ENCODE results near the gene HOXA13. TPM values are rescaled to one million over a fixed set of nuclear protein-coding genes. Genes with fewer than 3 reads are reported as not detected.
A peak's percentile ranks its signal among the peaks of the same experiment; 100 is the strongest.

Gene HOXA13
- total RNA-seq, 1 donor from 2014 or later, result not detected

- peak overlapping the region; percentile 74 for H3K4me3 ChIP-seq (ENCODE audit: low read depth, low read length)
- TF ChIP-seq CTCF (conservative IDR thresholded peaks at IDR 0.05; ENCODE audit: low read depth, low read length), result no peak
- no peak for DNase-seq (ENCODE audit: low read depth)
These were observed 44.7 kb downstream of the HOXA13 start for GRCh38 chr7:27154901-27155815.

GRCh38 chr7:27154369-27154768, 45.5 kb downstream of the HOXA13 start:
- no peak for DNase-seq (ENCODE audit: low read depth)
- TF ChIP-seq CTCF (conservative IDR thresholded peaks at IDR 0.05; ENCODE audit: low read depth, low read length), result no peak
- H3K4me3 ChIP-seq (ENCODE audit: low read depth, low read length), result peak overlapping the region; percentile 74

- peak overlapping the region; percentile 75 for H3K4me3 ChIP-seq (ENCODE audit: low read depth, low read length)
- no peak for TF ChIP-seq CTCF (conservative IDR thresholded peaks at IDR 0.05; ENCODE audit: low read depth, low read length)
- no peak for DNase-seq (ENCODE audit: low read depth)
These were observed 46.4 kb downstream of the HOXA13 start for GRCh38 chr7:27153526-27153925.

GRCh38 chr7:27152816-27153442, 47.0 kb downstream of the HOXA13 start:
- no peak for TF ChIP-seq CTCF (conservative IDR thresholded peaks at IDR 0.05; ENCODE audit: low read depth, low read length)
- H3K4me3 ChIP-seq (ENCODE audit: low read depth, low read length), result peak overlapping the region; percentile 75
- DNase-seq (ENCODE audit: low read depth), result no peak

GRCh38 chr7:27151931-27152815, 47.7 kb downstream of the HOXA13 start, which contains the start of gene HOXA3:
TSS of gene HOXA3 (minus strand) at chr7:27152583. CDS start at chr7:27110640, 41,943 bp downstream.
- DNase-seq (ENCODE audit: low read depth), result no peak
- peak within 1 kb of the TSS; percentile 75 for H3K4me3 ChIP-seq (ENCODE audit: low read depth, low read length)
- no peak for TF ChIP-seq CTCF (conservative IDR thresholded peaks at IDR 0.05; ENCODE audit: low read depth, low read length)

- peak overlapping the region; percentile 75 for H3K4me3 ChIP-seq (ENCODE audit: low read depth, low read length)
These were observed 48.5 kb downstream of the HOXA13 start for GRCh38 chr7:27151341-27151930.

More at GRCh38 chr7:27151341-27151930, 48.5 kb downstream of the HOXA13 start:
- no peak for DNase-seq (ENCODE audit: low read depth)
- no peak for TF ChIP-seq CTCF (conservative IDR thresholded peaks at IDR 0.05; ENCODE audit: low read depth, low read length)

Data from epithelial cell of proximal tubule (primary cell).